Measurements from ENCODE around the gene AGER.

- TF ChIP-seq CTCF (conservative IDR thresholded peaks at IDR 0.05), result no peak
- TF ChIP-seq ZFX (IDR thresholded peaks at IDR 0.05), result no peak
Observed at GRCh38 chr6:32149932-32150870, 33.9 kb downstream of the AGER start.
